BJ (cell line): ENCODE measurements around the gene ACOXL. TPM values are rescaled to one million over a fixed set of nuclear protein-coding genes. Genes with fewer than 3 reads are reported as not detected.
"Not testable (repeated sequence)": the region's sequence is repeated elsewhere in the genome, so short reads cannot be mapped to it uniquely, and the experiment has no call there.

Experiments
- CTCF ChIA-PET: fragments of 350-600 bp; formaldehyde crosslinking; extraction: SDS; loops from one replicate; lab custom pipeline; 2021; ENCODE audit warnings: antibody characterized with exemption, inconsistent platforms; lab: Yijun Ruan, JAX
- POLR2A ChIA-PET: fragments of 300-600 bp; sonication (Branson Sonifier 250); formaldehyde crosslinking; extraction: SDS; loops from one replicate; lab custom pipeline; 2021; ENCODE audit warnings: antibody characterized with exemption; lab: Charles Lee
- DNase-seq: peaks from one replicate; pipeline ENCODE4 v3.0.0-alpha.2; 2011; ENCODE audit warnings: low read depth
- H3K27me3 ChIP-seq: 2 replicates; pipeline ENCODE4 v1.6.0; 2011; ENCODE audit warnings: low read length; ENCODE audit not compliant: control insufficient read depth, insufficient read depth
- H3K36me3 ChIP-seq: 2 replicates; pipeline ENCODE4 v1.5.1; 2011; ENCODE audit warnings: low read length; ENCODE audit not compliant: control insufficient read depth, insufficient read depth
- H3K4me3 ChIP-seq: 2 replicates; pipeline ENCODE4 v1.5.1; 2011; ENCODE audit warnings: low read depth, mild to moderate bottlenecking, control low read depth, low read length
- CTCF ChIP-seq: IDR thresholded peaks from 2 replicates; pipeline ENCODE4 v1.5.1; 2011; ENCODE audit warnings: low read depth, mild to moderate bottlenecking, control low read depth, inconsistent platforms, low read length, moderate library complexity; ENCODE audit not compliant: insufficient read depth
- polyA minus RNA-seq: library from RNA; depleted of rRNA, polyadenylated mRNA; stranded (reverse); fragments of >200 nt; gene quantifications from 2 replicates; pipeline ENCODE4 v1.2.3, GENCODE V29; 2011; rRNA and poly(A)+ RNA removed
- polyA plus RNA-seq: library from polyadenylated mRNA; depleted of rRNA; stranded (reverse); fragments of >200 nt; gene quantifications from 2 replicates; pipeline ENCODE4 v1.2.3, GENCODE V29; 2011; rRNA removed

Gene ACOXL
- polyA plus RNA-seq (not detected in 2 replicates), polyA minus RNA-seq (not detected in 2 replicates)

- Histone ChIP-seq H3K36me3 (no peaks in the 10 kb centered on the region), H3K4me3 (no peak within 1 kb of the TSS), H3K27me3 (peaks cover 37% of the 10 kb centered on the region)
- ChIA-PET CTCF (interaction anchor here (0.9 kb wide), 1 partner anchor 59 kb away, joined by 3 read pairs; no protein-coding TSS in a partner anchor), POLR2A (no interaction called here)
- no peak for TF ChIP-seq CTCF
- no peak for DNase-seq
Measured at GRCh38 chr2:110732422-110733413, at the start of gene ACOXL. ACOXL (plus strand) TSS chr2:110732573; CDS start chr2:110768390, 35,817 bp downstream.

GRCh38 chr2:110682872-110683271, 49.5 kb upstream of the ACOXL start:
- ChIA-PET POLR2A (no interaction called here), CTCF (no interaction called here)
- no peak for TF ChIP-seq CTCF
- H3K36me3 ChIP-seq, result no peaks in the 10 kb centered on the region
- no peak for DNase-seq
- no peak overlapping the region for H3K4me3 ChIP-seq
- peaks cover 5% of the 10 kb centered on the region for H3K27me3 ChIP-seq

GRCh38 chr2:110687775-110688484, 44.4 kb upstream of the ACOXL start:
- H3K36me3 ChIP-seq, POLR2A ChIA-PET, H3K4me3 ChIP-seq, DNase-seq: not testable (repeated sequence)
- H3K27me3 ChIP-seq, result peaks cover 15% of the 10 kb centered on the region
- CTCF ChIA-PET, result interaction anchor here (1.3 kb wide), 1 partner anchor 14 kb away, joined by 3 read pairs; no protein-coding TSS in a partner anchor

DNA sequence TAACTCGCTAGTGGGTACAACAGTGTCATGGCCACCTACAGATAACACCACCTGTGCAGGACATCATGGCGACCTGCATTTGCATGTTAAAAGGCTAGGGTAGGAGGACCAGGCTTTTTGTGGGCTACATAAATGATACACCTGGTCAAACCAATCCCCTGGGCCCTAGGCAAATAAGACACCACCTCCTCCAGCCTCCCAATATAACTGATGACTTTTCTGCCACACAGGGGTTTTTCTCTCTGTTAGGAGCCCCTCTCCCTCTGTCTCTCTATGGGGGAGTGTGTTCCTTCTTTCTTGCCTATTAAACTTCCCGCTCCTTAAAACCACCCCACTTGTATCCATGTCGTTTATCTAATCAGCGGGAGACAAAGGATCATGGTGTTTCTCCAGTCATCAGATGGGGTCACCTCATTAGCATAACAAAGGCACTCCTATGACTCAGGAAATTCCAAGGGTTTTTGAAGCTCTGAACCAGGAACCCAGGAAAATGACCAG, 43.7 kb upstream of the ACOXL start:
- POLR2A ChIA-PET, result no interaction called here
- TF ChIP-seq CTCF, result no peak
- H3K36me3 ChIP-seq, result no peaks in the 10 kb centered on the region
- peaks cover 16% of the 10 kb centered on the region for H3K27me3 ChIP-seq
- H3K4me3 ChIP-seq, result no peak overlapping the region
- CTCF ChIA-PET, result interaction anchor here (1.0 kb wide), 2 partner anchors 8 to 9 kb away, joined by 3 to 4 read pairs; no protein-coding TSS in a partner anchor
- DNase-seq, result no peak

- no peak for TF ChIP-seq CTCF
- peaks cover 21% of the 10 kb centered on the region for H3K27me3 ChIP-seq
- ChIA-PET POLR2A (no interaction called here), CTCF (no interaction called here)
- DNase-seq, result no peak
- no peak overlapping the region for H3K4me3 ChIP-seq
- H3K36me3 ChIP-seq, result no peaks in the 10 kb centered on the region
Measured at GRCh38 chr2:110690083-110690965, 42.0 kb upstream of the ACOXL start.
